ENCODE results near the gene RAB3GAP2.

GRCh38 chr1:220099826-220100225, 172.4 kb downstream of the RAB3GAP2 start:
- no peak for TF ChIP-seq CTCF (IDR thresholded peaks at IDR 0.05)
- TF ChIP-seq POLR2A (IDR thresholded peaks at IDR 0.05): no peak

Measured in thyroid gland (tissue), 4 donors.